ENCODE measurements around the gene FAM114A1.

GRCh38 chr4:38870098-38870808 is 2.6 kb downstream of the FAM114A1 start:
- TF ChIP-seq CTCF (IDR thresholded peaks at IDR 0.05) (no peak), POLR2AphosphoS5 (IDR thresholded peaks at IDR 0.05; ENCODE audit: insufficient read depth in 1 of 2, low read depth in 1 of 2) (no peak), POLR2A (IDR thresholded peaks at IDR 0.05) (no peak)
